ENCODE results near the gene SCAF8.
"Not testable (repeated sequence)": the region's sequence is repeated elsewhere in the genome, so short reads cannot be mapped to it uniquely, and the experiment has no call there.

SCAF8 gene

DNA sequence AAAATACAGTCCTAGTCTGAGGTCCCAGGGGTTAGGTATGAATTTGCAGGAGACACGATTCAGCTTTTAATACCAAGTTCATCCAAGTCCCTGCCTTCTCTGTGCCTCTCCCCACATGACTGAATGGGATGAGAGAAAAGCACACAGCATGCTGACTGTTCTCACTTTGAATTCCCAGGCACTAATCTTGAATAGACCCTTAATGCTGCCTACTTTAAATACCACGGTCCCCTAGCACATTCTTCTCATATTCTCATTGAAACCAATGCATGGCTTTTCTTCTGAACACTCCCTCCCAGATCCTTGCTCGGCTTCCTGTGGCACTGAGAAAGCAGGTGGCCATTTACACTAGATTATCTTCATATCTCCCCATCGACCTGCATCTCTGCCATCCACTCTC is 30.1 kb upstream of the SCAF8 start:
- TF ChIP-seq CTCF (IDR thresholded peaks at IDR 0.05; ENCODE audit: low read depth, low read length), result no peak
- DNase-seq (ENCODE audit: low read depth, low spot score), result no peak
- no peak overlapping the region for H3K4me3 ChIP-seq (ENCODE audit: low read depth, low read length)
- in situ Hi-C loops (cut with HindIII; ENCODE audit: low sequenced_read_pairs), result no loop called here

- in situ Hi-C loops (cut with HindIII; ENCODE audit: low sequenced_read_pairs), result no loop called here
- H3K4me3 ChIP-seq (ENCODE audit: low read depth, low read length), result no peak overlapping the region
- no peak for DNase-seq (ENCODE audit: low read depth, low spot score)
- no peak for TF ChIP-seq CTCF (IDR thresholded peaks at IDR 0.05; ENCODE audit: low read depth, low read length)
These were observed 27.6 kb upstream of the SCAF8 start for GRCh38 chr6:154705471-154706113.

DNA sequence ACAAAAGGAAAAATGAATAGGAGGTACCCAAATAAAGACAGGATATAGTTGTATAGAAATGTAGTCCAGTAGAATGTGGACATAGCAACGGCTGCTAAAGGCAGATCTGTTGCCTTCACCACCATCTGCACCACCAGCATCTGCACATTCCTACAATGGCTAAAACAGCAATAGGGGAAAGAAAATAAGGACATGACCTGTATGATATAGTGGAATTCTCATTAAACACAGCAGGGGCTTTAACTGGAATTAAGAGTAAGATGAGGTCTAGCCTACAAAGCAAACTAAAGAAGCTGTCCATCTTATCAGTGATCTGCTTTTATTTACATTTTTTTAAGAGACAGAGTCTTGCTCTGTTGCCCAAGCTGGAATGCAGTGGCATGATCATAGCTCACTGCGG is 26.8 kb upstream of the SCAF8 start:
- no peak for TF ChIP-seq CTCF (IDR thresholded peaks at IDR 0.05; ENCODE audit: low read depth, low read length)
- in situ Hi-C loops (cut with HindIII; ENCODE audit: low sequenced_read_pairs), result no loop called here
- no peak for DNase-seq (ENCODE audit: low read depth, low spot score)
- no peak overlapping the region for H3K4me3 ChIP-seq (ENCODE audit: low read depth, low read length)

GRCh38 chr6:154709621-154710020 is 23.6 kb upstream of the SCAF8 start:
- in situ Hi-C loops (cut with HindIII; ENCODE audit: low sequenced_read_pairs), result no loop called here
- H3K4me3 ChIP-seq (ENCODE audit: low read depth, low read length), result no peak overlapping the region
- no peak for DNase-seq (ENCODE audit: low read depth, low spot score)
- no peak for TF ChIP-seq CTCF (IDR thresholded peaks at IDR 0.05; ENCODE audit: low read depth, low read length)

GRCh38 chr6:154710689-154711088 is 22.5 kb upstream of the SCAF8 start:
- no peak overlapping the region for H3K4me3 ChIP-seq (ENCODE audit: low read depth, low read length)
- DNase-seq (ENCODE audit: low read depth, low spot score), result no peak
- no peak for TF ChIP-seq CTCF (IDR thresholded peaks at IDR 0.05; ENCODE audit: low read depth, low read length)
- in situ Hi-C loops (cut with HindIII; ENCODE audit: low sequenced_read_pairs), result no loop called here

DNA sequence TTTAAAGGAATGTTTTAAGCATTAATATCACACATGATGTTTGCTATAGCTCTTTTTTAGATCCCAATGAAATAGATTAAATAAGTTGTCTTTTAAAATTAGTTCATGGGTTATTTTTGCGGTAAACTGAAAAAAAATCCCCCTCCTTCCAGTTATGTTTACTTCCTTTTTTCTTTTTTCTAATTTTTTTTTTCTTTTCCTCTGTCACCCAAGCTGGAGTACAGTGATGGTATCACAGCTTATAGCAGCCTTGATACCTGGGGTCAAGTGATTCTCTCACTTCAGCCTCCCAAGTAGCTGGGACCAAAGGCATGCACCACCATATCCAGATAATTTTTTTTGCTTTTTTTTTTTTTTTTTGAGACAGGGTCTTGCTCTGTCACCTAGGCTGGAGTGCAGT is 17.8 kb upstream of the SCAF8 start:
- TF ChIP-seq CTCF (IDR thresholded peaks at IDR 0.05; ENCODE audit: low read depth, low read length), result no peak
- DNase-seq (ENCODE audit: low read depth, low spot score), result no peak
- in situ Hi-C loops (cut with HindIII; ENCODE audit: low sequenced_read_pairs), result no loop called here
- H3K4me3 ChIP-seq (ENCODE audit: low read depth, low read length), result no peak overlapping the region

- H3K4me3 ChIP-seq (ENCODE audit: low read depth, low read length); in situ Hi-C loops (cut with HindIII; ENCODE audit: low sequenced_read_pairs); DNase-seq (ENCODE audit: low read depth, low spot score): not testable (repeated sequence)
These were observed 16.9 kb upstream of the SCAF8 start for GRCh38 chr6:154716350-154716749.

Data from astrocyte of the spinal cord (primary cell).